ENCODE data around the gene NAXD. TPM values are rescaled to one million over a fixed set of nuclear protein-coding genes. Genes with fewer than 3 reads are reported as not detected.
"Not testable (repeated sequence)": the region's sequence is repeated elsewhere in the genome, so short reads cannot be mapped to it uniquely, and the experiment has no call there.

The NAXD gene
- total RNA-seq, 1 experiment from 2014 or later: 22.8 TPM

DNA sequence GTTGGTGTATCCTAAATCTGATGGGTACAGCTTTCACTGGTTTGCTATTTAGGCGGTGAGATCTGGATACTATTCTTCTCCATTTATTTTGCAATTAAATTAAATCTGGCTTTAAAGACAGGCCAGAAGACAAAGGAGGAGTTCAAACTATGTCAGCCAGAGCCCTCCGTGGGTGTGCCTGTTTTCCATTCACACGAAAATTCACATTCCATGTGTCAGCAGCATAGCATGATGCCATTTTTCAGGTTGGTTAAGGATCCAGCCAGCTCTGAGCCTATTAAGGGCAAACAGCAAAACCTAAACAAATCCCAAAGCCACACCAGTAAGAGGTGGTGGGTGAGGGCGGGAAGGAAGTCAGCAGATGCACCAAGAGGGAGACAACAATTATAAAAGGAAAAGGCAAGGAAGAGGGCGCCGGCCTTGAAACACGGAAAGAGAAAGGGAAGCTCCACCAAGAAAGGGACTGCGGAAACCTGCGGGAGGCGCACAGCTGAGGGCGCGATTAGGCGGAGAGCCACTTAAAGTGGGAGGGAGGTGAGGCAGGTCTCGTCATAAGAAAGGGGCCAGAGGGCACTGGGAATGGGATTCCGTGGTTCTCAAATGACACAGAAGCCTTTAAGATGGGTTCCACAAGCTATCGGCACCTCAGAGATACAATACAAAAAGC is 47.6 kb downstream of the NAXD start:
- no peak for DNase-seq (ENCODE audit: low read depth)

DNA sequence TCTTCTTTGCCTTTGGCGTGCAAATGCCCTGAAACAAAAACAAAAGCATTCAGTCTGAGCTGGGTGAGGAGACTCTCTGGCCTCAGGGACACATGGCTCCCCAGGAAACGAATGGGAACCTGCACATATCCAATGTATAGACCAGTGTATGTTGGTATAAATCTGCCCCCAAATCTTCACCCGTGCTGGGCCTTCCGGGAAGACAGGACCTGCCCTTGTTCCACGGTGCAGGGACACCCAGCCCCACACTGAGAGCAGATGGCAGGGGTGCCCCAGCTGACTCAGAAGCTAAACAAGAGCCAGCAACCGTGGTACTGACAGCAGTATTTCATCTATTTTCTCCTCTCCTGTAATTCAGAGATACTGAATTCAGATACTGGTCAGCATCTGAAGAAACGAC is 48.1 kb downstream of the NAXD start:
- DNase-seq (ENCODE audit: low read depth): no peak

DNA sequence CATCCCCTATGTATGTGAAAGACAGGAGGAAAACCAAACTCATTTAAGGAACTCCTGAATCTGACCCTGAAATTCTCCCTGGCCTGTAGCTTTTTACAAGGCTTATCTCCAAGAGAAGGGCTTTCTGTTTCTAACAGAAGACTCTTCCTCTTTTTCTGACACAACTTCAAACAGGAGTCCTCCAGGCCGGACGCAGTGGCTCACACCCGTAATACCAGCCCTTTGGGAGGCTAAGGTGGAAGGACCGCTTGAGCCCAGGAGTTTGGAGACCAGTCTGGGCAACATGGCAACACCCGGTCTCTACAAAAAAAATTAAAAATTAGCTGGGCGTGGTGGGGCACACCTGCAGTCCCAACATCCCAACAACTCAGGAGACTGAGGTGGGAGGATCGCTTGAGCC is 48.7 kb downstream of the NAXD start:
- DNase-seq (ENCODE audit: low read depth): no peak

DNA sequence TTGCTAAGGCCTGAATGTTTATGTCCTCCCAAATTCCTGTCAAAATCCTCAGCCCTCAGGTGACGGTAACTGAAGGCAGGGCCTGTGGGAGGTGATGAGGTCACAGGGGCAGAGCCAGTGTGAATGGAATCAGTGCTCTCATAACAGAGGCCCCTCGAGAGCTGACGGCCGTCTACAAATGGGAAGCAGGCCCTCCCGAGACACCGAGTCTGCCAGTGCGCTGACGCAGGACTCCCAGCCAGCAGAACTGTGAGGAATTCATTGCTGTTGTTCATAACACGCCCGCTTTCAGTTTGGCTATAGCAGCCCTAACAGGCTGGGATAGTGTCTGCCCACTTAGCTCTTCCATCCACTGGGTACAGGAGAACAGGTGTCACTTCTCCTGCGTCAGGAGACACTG is 49.3 kb downstream of the NAXD start:
- no peak for DNase-seq (ENCODE audit: low read depth)

DNA sequence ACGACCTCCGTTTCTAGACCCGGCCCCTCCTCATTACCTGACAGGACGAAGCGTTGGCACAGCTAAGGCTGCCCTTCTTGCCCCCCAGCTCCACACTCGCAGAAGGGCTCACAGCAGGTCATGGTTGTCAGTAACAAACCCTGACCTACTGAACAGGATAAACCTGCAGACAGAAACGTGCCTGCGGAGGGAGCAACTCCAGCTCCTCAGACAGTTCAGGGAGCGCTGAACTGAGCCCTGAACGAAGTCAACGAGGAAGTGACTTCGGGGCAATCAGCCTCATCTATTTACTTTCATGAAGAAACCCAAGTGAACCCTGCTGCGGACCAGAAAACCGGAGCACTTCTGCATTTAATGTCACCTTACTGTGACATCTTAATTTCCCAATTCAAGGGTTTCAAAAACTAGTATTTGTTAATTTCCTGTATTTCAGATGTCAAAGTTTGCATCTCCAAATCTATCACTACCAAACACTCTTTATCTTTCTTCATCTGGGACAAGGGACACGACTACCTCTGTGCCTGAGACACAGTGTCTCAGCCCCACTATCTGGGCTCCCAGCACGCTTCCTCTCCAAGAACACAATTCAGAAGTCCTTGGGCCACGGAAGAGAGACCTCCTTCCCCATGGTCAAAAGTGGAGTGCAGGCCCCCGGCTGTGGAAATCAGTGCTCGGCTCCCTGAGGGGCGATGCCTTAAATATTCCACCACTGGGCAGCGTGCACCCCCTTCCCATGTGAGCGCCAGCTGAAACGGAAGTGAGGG is 50.3 kb downstream of the NAXD start:
- no peak for DNase-seq (ENCODE audit: low read depth)

DNA sequence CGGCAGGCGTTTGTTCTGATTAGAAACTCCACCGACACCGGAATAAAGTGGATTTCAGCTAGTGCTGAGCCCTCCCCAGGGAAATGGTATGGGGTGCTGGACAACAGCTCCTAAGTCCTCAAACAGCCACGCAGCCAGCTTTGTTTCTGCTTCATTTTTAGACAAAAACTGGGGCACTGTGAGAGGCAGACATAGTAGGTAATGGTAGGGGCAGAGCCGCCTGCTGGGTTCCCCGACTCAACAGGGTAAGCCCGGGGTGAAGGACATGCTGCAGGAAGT is 50.8 kb downstream of the NAXD start:
- DNase-seq (ENCODE audit: low read depth): no peak

DNA sequence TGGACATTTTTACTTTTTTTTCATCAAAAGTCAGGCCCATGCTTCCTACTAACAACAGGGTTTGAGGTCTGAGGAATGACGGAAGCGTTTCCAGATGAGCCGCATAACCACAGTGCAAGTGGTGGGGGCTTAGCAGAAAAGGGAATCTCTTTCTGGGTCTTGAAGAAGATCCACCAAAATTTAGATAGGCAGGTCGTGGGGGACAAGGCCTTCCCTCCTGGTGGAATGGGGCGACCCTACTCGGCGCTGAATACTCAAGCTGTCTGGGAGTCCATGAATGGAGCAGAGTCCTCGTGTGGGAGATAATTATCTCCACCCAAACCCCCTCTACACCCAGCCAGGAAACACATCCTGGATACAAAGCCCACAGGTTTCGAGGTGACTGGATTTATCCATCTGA is 53.7 kb downstream of the NAXD start:
- no peak for DNase-seq (ENCODE audit: low read depth)

DNA sequence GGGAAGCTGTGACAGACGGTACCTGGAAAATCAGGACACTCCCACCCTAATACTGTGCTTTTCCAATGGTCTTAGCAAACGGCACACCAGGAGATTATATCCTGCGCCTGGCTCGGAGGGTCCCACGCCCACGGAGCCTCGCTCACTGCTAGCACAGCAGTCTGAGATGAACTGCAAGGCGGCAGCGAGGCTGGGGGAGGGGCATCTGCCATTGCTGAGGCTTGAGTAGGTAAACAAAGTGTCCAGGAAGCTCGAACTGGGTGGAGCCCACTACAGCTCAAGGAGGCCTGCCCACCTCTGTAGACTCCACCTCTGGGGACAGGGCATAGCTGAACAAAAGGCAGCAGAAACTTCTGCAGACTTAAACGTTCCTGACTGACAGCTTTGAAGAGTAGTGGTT is 54.5 kb downstream of the NAXD start:
- DNase-seq (ENCODE audit: low read depth): not testable (repeated sequence)

DNA sequence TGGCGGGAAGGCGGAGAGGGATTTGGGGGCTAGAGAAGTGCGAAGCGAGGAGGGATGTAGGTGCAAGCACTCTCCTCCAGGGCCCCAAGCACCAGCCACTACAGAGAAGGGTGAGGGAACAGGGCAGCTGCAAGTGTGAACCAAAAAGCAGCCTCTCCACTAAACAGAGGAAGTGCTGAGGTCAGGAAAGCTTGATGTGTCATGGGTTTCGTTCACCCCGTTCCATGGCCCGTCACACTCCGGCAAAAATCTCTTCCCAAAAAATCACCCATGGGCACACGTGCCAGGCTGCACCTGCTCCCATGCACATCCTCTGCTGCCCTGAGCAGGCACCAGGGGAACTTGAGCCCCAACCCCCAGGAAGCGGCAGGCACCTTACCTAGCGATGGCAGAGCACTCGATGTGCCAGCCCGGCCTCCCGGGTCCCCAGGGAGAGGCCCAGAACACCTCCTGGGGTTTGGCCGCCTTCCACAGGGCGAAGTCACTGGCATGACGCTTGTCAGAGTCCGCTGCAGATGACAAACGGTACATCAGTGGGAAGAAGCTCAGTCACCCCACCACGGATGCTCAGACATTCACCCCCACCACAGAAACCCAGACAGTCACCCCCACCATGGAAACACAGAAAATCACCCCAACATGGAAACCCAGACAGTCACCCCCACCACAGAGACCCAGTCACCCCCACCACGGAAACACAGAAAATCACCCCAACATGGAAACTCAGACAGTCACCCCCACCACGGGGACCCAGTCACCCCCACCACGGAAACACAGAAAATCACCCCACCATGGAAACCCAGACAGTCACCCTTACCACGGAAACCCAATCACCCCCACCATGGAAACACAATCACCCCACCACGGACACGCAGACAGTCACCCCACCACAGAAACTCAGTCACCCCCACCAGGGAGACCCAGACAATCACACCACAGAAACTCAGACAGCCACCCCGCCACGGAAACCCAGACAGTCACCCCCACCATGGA is 61.5 kb downstream of the NAXD start:
- no peak for DNase-seq (ENCODE audit: low read depth)

DNA sequence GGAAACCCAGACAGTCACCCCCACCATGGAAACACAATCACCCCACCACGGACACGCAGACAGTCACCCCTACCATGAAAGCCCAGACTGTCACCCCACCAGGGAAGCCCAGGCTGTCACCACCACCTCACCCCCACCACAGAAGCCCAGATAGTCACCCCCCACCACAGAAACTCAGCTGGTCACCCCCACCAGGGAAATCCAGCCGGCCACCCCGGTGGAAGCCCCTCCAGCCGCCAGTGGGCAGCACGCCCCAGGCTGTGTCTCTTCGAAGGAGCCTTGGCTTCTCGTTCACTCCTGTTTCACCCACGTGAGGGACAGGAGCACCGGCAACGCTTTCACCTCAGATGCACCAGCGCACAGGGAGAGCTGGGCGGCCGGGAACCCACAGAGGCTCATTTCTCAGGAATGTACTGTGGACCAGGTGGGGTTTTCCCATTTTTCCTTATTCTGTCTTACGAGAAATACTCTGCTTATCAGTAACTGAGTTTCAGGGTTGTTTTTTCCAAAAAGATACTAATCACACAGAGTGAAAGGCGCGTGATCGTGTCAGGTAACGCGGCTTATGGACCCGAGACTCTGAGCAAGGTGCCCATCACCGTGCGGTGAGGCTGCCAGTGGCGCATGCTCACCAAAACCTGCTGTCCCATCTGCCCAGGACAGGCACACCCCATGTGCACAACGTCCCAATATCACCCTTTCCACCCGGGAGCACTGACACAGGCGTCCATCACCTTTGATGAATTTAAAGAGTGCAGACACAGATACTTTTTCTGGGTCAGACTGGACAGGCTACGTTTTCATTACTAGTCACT is 62.6 kb downstream of the NAXD start:
- DNase-seq (ENCODE audit: low read depth): no peak

DNA sequence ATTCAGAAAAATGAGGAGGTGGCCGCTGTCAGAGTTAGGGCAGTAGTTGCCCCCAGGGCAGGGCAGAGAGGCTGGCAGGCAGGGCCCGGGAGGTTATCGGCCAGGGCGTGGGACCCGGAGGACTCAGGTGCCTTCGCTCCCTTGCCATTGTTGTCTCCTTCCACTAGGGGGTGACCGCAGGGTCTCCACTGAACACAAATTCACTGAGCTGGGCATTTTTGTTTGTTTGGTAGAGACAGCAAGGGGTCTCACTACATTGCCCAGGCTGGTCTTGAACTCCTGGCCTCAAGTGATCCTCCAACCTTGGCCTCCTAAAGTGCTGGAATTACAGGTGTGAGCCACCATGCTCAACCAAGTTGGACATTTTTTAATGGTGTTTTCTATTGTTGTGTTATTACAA is 65.5 kb downstream of the NAXD start:
- DNase-seq (ENCODE audit: low read depth): peak; percentile 13

DNA sequence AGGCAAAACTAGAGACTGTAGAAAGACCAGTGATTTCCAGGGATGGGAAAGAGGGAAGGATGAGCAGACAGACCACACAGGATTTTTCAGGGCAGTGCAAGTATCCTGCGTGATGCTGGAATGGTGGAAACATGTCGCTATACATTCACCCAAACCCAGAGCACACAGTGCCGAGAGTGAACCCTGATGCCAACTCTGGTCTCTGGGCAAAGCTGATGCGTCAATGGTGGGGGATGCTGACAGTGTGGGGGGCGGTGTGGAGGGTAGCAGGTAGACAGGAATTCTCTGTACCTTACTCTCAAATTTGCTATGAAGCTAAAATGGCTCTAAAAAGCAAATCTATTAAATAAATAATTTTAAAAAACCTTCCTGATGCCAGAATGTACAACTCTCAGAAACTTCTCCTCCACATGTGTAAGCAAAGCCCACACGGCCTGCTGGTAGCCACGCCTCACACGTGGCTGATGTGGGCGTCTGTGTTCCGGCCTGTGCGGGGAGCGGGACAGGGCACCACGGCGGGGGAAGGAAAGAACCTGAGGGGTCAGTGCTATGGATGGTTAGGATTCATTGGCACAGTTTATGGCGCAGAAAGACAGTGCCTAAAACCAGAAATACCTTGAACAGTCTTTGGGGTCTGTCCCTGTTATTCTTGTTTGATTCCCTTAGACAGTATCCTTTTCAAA is 66.7 kb downstream of the NAXD start:
- DNase-seq (ENCODE audit: low read depth): no peak

DNA sequence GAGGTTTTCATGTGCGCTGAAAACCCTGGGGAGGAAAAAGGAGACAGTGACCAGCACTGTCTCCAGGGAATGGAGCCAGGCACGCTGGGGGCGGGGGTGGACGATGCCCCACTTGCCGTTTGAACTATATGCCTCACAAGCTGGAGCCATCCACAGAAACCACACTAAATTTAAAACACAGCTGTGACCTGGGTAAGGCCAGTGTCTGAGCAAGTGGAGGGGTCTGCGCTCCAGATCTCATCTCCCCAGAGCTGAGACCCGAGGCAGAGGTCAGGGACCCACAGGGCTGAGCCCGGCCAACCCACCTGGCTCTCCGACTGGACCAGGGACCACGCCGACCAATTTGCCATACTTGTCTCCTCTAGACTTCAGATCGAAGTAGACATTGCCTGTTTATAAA is 67.4 kb downstream of the NAXD start:
- DNase-seq (ENCODE audit: low read depth): no peak

DNA sequence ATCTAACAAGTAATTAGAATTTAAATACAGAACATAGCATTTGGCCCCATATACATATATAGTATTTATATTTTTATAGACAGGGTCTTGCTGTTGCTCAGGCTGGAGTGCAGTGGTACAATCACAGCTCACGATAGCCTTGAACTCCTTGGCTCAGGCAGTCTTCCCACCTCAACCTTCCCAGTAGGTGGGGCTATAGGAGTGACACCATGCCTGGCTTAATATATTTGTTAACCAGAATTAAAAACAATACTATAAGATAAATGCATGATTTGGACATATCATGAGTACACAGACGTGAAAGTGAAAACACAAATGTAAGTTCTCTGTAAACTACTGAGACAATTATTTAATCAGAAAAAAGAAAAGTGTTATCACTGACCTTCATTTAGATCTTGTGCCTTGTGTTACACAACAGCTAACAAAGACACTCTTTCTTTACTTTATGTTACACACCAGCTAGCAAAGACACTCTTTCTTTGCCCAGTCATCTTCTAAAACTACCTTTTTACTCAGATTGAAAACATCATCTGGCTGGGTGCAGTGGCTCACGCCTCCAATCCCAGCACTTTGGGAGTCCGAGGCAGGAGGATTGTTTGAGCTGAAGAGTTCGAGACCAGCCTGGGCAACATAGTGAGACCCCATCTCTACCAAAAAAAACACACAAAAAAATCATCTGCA is 68.0 kb downstream of the NAXD start:
- no peak for DNase-seq (ENCODE audit: low read depth)

DNA sequence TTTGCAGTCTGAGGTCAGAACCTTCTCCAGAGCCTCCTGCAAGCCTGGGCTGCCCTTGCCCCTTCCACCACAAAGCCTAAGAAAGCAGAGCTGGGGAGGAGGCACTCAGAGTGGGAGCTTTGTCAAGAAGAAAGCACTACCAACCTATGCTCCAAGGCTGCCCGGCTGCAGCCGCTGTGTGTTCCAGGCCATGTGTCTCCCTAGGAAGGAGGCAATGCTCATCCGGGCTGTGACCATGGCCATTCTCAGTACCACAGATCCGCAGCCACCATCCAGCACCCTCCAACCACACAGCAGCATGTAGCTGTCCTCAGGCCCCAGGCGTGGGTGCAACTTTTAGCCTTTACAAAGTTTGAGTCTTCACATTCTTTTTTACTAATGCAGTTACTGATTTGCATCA is 68.6 kb downstream of the NAXD start:
- DNase-seq (ENCODE audit: low read depth): no peak

DNA sequence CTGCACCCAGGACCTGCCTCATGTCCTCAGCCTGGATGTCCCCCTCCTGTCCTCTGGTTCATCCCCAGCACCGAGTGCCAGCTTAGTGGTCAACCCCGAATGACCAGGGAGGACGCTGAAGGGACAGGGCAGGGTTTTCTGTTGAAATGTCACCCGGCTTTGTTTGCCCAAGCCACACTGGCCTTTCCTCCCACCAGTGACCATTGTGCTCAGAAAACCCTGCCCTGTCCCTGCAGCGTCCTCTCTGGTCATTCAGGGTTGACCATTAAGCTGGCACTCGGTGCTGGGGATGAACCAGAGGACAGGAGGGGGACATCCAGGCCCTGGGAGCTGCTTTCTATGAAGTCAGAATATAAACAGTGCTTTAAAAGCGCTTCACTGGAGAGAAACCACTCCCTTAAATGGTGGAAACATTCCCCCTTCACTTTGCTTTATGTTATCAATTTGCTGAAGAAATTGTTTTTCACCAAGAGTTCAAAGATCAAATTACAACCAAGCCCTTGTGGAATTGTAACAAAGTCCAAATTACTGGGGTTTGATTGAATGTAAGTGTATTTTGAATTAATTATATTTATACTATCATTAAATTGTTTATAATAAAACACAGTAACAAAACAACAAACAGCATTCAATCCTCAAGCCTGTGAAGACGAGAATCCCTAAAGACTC is 69.2 kb downstream of the NAXD start:
- no peak for DNase-seq (ENCODE audit: low read depth)

DNA sequence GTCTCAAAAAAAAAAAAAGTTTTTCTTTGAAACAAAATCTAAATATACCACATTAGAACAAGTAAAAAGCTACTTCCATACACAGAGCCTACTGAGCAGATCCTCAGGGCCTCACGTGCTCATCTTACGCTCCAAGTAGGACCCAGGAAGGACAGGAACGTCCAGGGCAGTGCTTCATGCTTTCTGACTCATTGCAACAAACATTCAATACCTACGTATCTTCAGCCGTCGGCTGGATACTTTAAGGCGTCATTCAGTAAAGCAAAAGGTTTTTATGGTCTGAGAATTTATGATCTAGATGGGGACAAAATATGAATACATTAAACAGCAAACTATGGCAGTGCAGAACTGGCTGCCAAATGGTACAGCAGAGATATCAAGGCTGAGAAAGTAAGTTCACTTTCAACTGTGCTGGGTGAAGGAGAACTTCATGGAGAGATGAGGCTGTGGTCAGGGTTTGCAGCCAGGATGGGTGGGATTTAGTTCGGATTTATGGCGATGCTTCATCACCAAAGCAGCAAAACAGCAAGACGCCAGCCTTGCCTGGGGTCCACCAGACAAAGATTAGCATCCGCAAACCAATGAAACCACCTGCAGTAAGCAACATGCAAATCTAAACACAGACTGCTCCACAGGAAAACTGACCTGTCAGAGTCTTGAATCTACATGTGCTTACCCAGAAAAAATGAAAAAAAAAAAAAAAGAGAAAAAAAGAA is 70.1 kb downstream of the NAXD start:
- no peak for DNase-seq (ENCODE audit: low read depth)

DNA sequence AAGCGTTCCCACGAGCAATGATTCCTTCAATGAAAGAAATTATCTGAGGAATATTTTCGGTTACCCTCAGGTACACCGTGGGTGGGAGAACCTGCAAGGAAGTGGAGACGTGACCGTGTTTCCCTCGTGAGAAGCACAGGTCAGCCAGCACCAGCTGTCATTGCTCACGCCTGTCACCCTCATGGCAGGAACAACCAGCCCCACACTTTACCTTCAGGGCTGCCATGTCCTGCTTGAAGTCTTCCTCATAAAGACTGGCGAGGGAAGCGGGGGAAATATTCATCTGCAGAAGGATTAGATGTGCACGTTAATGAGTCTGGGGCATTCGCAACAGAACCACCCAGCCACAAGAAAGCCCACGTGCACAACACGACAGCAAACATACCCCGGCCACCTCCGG is 72.4 kb downstream of the NAXD start:
- DNase-seq (ENCODE audit: low read depth): no peak

DNA sequence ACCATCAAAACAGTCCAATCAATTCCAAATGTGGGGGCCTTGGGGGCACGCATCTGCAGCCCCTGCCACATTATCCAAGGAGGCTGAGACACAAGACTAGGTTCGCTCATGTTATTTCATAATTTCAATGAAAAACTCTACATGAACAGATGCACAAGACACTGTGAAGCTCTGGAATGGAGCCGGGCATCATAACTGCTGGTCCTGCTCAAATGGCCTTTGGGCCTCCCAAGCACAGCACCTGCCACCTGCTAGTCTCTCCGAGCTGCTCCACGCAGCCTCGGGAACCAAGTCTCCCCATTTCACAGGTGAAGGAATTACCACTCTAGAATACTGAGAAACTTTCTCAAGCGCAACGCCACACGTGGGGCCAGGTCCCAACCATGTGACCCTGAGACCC is 73.7 kb downstream of the NAXD start:
- no peak for DNase-seq (ENCODE audit: low read depth)
